HepG2 (cell line): ENCODE measurements around the gene ATP8B1. TPM values are rescaled to one million over a fixed set of nuclear protein-coding genes. Genes with fewer than 3 reads are reported as not detected.

ENCODE experiments used
- ATAC-seq: fragments of 200-7000 bp; cut with Tn5 transposase; 3 replicates; pipeline ENCODE4 v1.9.1; 2020; ENCODE audit warnings: mild to moderate bottlenecking, moderate library complexity
- BruUV-seq: library from RNA; stranded (reverse); fragments of 400-500 nt; replicated peaks from 2 replicates; lab custom pipeline; 2021; lab: Mats Ljungman, UMichigan
- CTCF ChIA-PET: fragments of 300-600 bp; formaldehyde crosslinking; extraction: SDS; loops from one replicate; lab custom pipeline; 2021; ENCODE audit warnings: low total read pairs, inconsistent platforms, low intra/inter-chr PET ratio; lab: Yijun Ruan, JAX
- POLR2A ChIA-PET: fragments of 350-600 bp; sonication (Branson Sonifier 250); formaldehyde crosslinking; loops from one replicate; lab custom pipeline; 2020; ENCODE audit warnings: antibody characterized with exemption, inconsistent platforms; lab: Yijun Ruan, JAX
- DNase-seq: peaks from one replicate; pipeline ENCODE4 v3.0.0-alpha.2; 2015; ENCODE audit warnings: low spot score
- FAIRE-seq: peaks from 3 replicates; lab custom pipeline; 2011; peaks lifted over from hg19 to GRCh38; lab: Jason Lieb, UNC
- H2AFZ ChIP-seq: one replicate; pipeline ENCODE4 v1.6.1; 2011; ENCODE audit warnings: low read length, inconsistent platforms
- H3K27ac ChIP-seq: fragments of 300-600 bp; 3 replicates; pipeline ENCODE4 v1.8.0; 2011; ENCODE audit warnings: mixed run types, mild to moderate bottlenecking, mixed read lengths, low read length, inconsistent platforms; ENCODE audit not compliant: insufficient read depth; ENCODE audit errors: extremely low read length
- H3K27me3 ChIP-seq, 2 experiments: fragments of 200-600 bp in 1 of 2; 2 replicates in 1 of 2; 3 replicates in 1 of 2; pipeline versions ENCODE4 v1.6.0 to v1.8.0; 2011; ENCODE audit warnings: low read length in 2 of 2, mild to moderate bottlenecking in 2 of 2, moderate library complexity in 2 of 2, inconsistent platforms in 1 of 2; ENCODE audit not compliant: insufficient read depth in 2 of 2, control insufficient read depth in 1 of 2
- H3K36me3 ChIP-seq, 2 experiments: fragments of 200-600 bp in 1 of 2; replicated peaks in 1 of 2; 2 replicates in 1 of 2; 3 replicates in 1 of 2; pipeline versions ENCODE4 v1.5.1 to v1.8.0; 2011; ENCODE audit warnings: low read length in 2 of 2, inconsistent platforms in 1 of 2; ENCODE audit not compliant: insufficient read depth in 2 of 2, control insufficient read depth in 1 of 2
- H3K4me1 ChIP-seq: 2 replicates; pipeline ENCODE4 v1.5.1; 2012; ENCODE audit warnings: low read length, inconsistent platforms; ENCODE audit not compliant: insufficient read depth
- H3K4me2 ChIP-seq: 2 replicates; pipeline ENCODE4 v1.6.0; 2011; ENCODE audit warnings: low read depth, low read length, inconsistent platforms
- H3K4me3 ChIP-seq, 3 experiments: fragments of 200-600 bp in 1 of 3; sonication (generic), shearing (Covaris generic) in 1 of 3; replicated peaks in 1 of 3; 2 replicates each; pipeline ENCODE4 v1.5.1; 2011 to 2016; ENCODE audit warnings: low read length in 3 of 3, inconsistent platforms in 2 of 3, low read depth in 2 of 3, mild to moderate bottlenecking in 2 of 3, control low read depth in 1 of 3, mixed read lengths in 1 of 3; ENCODE audit not compliant: insufficient read depth in 1 of 3
- H3K79me2 ChIP-seq: one replicate; pipeline ENCODE4 v1.6.1; 2011; ENCODE audit warnings: low read length, inconsistent platforms; ENCODE audit not compliant: insufficient read depth
- H3K9ac ChIP-seq: 2 replicates; pipeline ENCODE4 v1.6.0; 2011; ENCODE audit warnings: mild to moderate bottlenecking, low read depth, low read length, inconsistent platforms; ENCODE audit not compliant: insufficient read depth
- H3K9me3 ChIP-seq: 2 replicates; pipeline ENCODE4 v1.5.1; 2012; ENCODE audit warnings: mild to moderate bottlenecking, low read length
- H4K20me1 ChIP-seq: 2 replicates; pipeline ENCODE4 v1.6.0; 2011; ENCODE audit warnings: inconsistent platforms, mild to moderate bottlenecking, low read length, moderate library complexity; ENCODE audit not compliant: insufficient read depth
- HDAC6 ChIP-seq: fragments of 200-600 bp; sonication (generic); IDR thresholded peaks from 2 replicates; pipeline ENCODE4 v1.7.0; 2017; ENCODE audit warnings: mild to moderate bottlenecking, antibody characterized with exemption, low read length, low read depth
- HNRNPLL ChIP-seq: fragments of 200-400 bp; formaldehyde crosslinking; IDR thresholded peaks from 2 replicates; pipeline ENCODE4 v1.6.1; 2017; ENCODE audit warnings: mild to moderate bottlenecking, low read depth, low read length; ENCODE audit not compliant: poor library complexity, severe bottlenecking
- KLF11 ChIP-seq: IDR thresholded peaks from 2 replicates; pipeline ENCODE4 v1.6.1; 2016; ENCODE audit warnings: missing compliant biosample characterization
- RXRB ChIP-seq: IDR thresholded peaks from 2 replicates; pipeline ENCODE4 v1.6.1; 2016; ENCODE audit warnings: borderline replicate concordance, missing genetic modification reagents, missing compliant biosample characterization
- SRY ChIP-seq: sonication (generic); formaldehyde crosslinking; IDR thresholded peaks from 2 replicates; pipeline ENCODE4 v1.8.0; 2022; ENCODE audit warnings: mild to moderate bottlenecking, missing genetic modification reagents
- U2AF2 ChIP-seq: fragments of 200-400 bp; formaldehyde crosslinking; IDR thresholded peaks from 2 replicates; pipeline ENCODE4 v1.6.1; 2017; ENCODE audit warnings: low read depth, mild to moderate bottlenecking, low read length
- ZNF274 ChIP-seq: sonication (generic); formaldehyde crosslinking; IDR thresholded peaks from 2 replicates; pipeline ENCODE4 v1.5.1; 2020; ENCODE audit warnings: mild to moderate bottlenecking, missing genetic modification reagents
- ZNF510 ChIP-seq: sonication (generic); formaldehyde crosslinking; IDR thresholded peaks from 2 replicates; pipeline ENCODE4 v1.4.0; 2020; ENCODE audit warnings: low read depth, mild to moderate bottlenecking, missing genetic modification reagents
- ZNF552 ChIP-seq: sonication (generic); formaldehyde crosslinking; IDR thresholded peaks from 2 replicates; pipeline ENCODE4 v1.9.0; 2022; ENCODE audit warnings: missing genetic modification reagents, mild to moderate bottlenecking, borderline replicate concordance
- ZNF761 ChIP-seq: sonication (generic); formaldehyde crosslinking; conservative IDR thresholded peaks from 2 replicates; pipeline ENCODE4 v1.4.0; 2020; ENCODE audit warnings: mild to moderate bottlenecking, missing genetic modification reagents
- ZNF841 ChIP-seq: sonication (generic); formaldehyde crosslinking; IDR thresholded peaks from 2 replicates; pipeline ENCODE4 v1.8.1; 2023; ENCODE audit warnings: missing genetic modification reagents, borderline replicate concordance
- WGBS: methylation state at CpG from one replicate; pipeline ENCODE4 v1.1.6; 2017; ENCODE audit warnings: low lambda C conversion rate; 5-methylcytosine and 5-hydroxymethylcytosine counted together
- in situ Hi-C: cut with HindIII; loops from 2 replicates; pipeline ENCODE4 v1.10.0; 2017; ENCODE audit warnings: low pct_unique_long_range_greater_than_20kb; ENCODE audit not compliant: extremely low pct_ligation_motif_present
- intact Hi-C: fragments of 100-400 bp; cut with micrococcal nuclease; formaldehyde crosslinking; loops from one replicate; pipeline ENCODE4 v1.10.0; 2022; ENCODE audit not compliant: unreplicated experiment
- polyA plus RNA-seq, 8 experiments: library from polyadenylated mRNA; depleted of rRNA in 3 of 8; stranded (reverse) in 7 of 8; unstranded in 1 of 8; fragments of >200 nt; fragmentation: Illumina TruSeq in 4 of 8; extraction: Trizol in 4 of 8; gene quantifications; 2 replicates each; pipeline versions ENCODE4 v1.2.1 to v1.2.3, GENCODE V29; 2011 to 2016; ENCODE audit warnings: low read depth in 4 of 8, missing spikeins in 1 of 8, mixed read lengths in 1 of 8; ENCODE audit not compliant: insufficient read depth in 1 of 8
- total RNA-seq, 5 experiments: library from RNA; depleted of rRNA; stranded (reverse); fragments of >200 nt; fragmentation: Illumina TruSeq; extraction: Trizol; gene quantifications; 2 replicates each; pipeline ENCODE4 v1.2.3, GENCODE V29; 2016; ENCODE audit warnings: low read depth in 1 of 5
- TF ChIP-seq, protein P1 (sequence below): sonication (generic); formaldehyde crosslinking; IDR thresholded peaks from 2 replicates; pipeline ENCODE4 v1.8.0; 2022; ENCODE audit warnings: mild to moderate bottlenecking, missing genetic modification reagents; ENCODE audit not compliant: insufficient replicate concordance
- TF ChIP-seq, protein P2 (sequence below): IDR thresholded peaks from 2 replicates; pipeline ENCODE4 v1.6.1; 2016; ENCODE audit warnings: low read depth, control low read depth
- TF ChIP-seq, protein P3 (sequence below): sonication (generic); formaldehyde crosslinking; IDR thresholded peaks from 2 replicates; pipeline ENCODE4 v1.5.1; 2020; ENCODE audit warnings: missing genetic modification reagents, mild to moderate bottlenecking, borderline replicate concordance
- TF ChIP-seq, protein P4 (sequence below): IDR thresholded peaks from 2 replicates; pipeline ENCODE4 v1.6.1; 2016; ENCODE audit warnings: low read depth
- TF ChIP-seq, protein P5 (sequence below): sonication (generic); formaldehyde crosslinking; IDR thresholded peaks from 2 replicates; pipeline ENCODE4 v1.8.0; 2022; ENCODE audit warnings: mild to moderate bottlenecking, missing genetic modification reagents

The ATP8B1 gene
- total and polyA plus RNA-seq, 2 of the 13 experiments (the other 11 are each of a cell fraction or from before 2014, with no cell fraction given): 2.8 to 4.0 TPM

DNA sequence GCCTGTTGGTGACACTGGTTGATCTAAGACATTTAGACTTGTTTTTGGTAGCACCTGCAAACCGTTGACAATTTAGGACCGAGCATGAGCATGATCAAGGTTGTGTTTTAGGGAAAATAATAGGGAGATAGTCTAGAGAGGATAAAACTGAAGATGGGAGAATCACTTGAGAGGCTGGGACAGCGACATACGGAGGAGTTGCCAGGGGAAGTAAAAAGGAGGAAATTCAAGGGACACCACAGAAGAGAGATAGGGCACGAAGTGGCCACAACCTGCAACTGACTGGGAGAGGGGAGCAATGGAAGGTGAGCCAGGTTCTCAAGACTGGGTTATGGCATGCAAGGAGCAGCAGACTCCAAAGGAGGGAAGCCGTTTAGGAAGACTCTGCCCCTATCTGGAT is 1.4 kb upstream of the ATP8B1 start:
- intact Hi-C loops: loop anchor here (10.0 kb wide), 1 partner anchor 50 kb away; no protein-coding TSS in a partner anchor
- H3K4me1 ChIP-seq: peaks cover 38% of the 10 kb centered on the region
- no TSS peak for BruUV-seq
- ATAC-seq (no peak), DNase-seq (no peak), FAIRE-seq (no peak)
- H2AFZ ChIP-seq: no peak overlapping the region
- no peak overlapping the region for H3K27ac ChIP-seq
- H3K4me2 ChIP-seq: no peak overlapping the region
- in situ Hi-C loops: no loop called here
- CTCF ChIA-PET: no interaction called here
- peaks cover 2 to 10% of the 10 kb centered on the region in 2 experiments; a peak in 2 of 5 replicates for H3K27me3 ChIP-seq
- no peaks in the 10 kb centered on the region for H3K9me3 ChIP-seq
- no peaks in the 10 kb centered on the region for H3K36me3 ChIP-seq
- WGBS: 58% methylated on average over 6 of the region's 6 CpGs
- POLR2A ChIA-PET: no interaction called here
- peaks cover 7% of the 10 kb centered on the region for H3K79me2 ChIP-seq
- no peaks in the 10 kb centered on the region for H4K20me1 ChIP-seq
- no peak overlapping the region for H3K4me3 ChIP-seq
- H3K9ac ChIP-seq: no peak overlapping the region
- TF ChIP-seq, protein P1, sequence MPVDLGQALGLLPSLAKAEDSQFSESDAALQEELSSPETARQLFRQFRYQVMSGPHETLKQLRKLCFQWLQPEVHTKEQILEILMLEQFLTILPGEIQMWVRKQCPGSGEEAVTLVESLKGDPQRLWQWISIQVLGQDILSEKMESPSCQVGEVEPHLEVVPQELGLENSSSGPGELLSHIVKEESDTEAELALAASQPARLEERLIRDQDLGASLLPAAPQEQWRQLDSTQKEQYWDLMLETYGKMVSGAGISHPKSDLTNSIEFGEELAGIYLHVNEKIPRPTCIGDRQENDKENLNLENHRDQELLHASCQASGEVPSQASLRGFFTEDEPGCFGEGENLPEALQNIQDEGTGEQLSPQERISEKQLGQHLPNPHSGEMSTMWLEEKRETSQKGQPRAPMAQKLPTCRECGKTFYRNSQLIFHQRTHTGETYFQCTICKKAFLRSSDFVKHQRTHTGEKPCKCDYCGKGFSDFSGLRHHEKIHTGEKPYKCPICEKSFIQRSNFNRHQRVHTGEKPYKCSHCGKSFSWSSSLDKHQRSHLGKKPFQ (CRISPR knock-in tag): no peak
- TF ChIP-seq, protein P2, sequence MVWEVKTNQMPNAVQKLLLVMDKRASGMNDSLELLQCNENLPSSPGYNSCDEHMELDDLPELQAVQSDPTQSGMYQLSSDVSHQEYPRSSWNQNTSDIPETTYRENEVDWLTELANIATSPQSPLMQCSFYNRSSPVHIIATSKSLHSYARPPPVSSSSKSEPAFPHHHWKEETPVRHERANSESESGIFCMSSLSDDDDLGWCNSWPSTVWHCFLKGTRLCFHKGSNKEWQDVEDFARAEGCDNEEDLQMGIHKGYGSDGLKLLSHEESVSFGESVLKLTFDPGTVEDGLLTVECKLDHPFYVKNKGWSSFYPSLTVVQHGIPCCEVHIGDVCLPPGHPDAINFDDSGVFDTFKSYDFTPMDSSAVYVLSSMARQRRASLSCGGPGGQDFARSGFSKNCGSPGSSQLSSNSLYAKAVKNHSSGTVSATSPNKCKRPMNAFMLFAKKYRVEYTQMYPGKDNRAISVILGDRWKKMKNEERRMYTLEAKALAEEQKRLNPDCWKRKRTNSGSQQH (CRISPR knock-in tag): no peak
- TF ChIP-seq ZNF510 (CRISPR knock-in tag) (no peak), ZNF274 (CRISPR knock-in tag) (no peak), U2AF2 (no peak), KLF11 (CRISPR knock-in tag) (no peak), SRY (CRISPR knock-in tag) (no peak), RXRB (no peak), HNRNPLL (no peak), ZNF841 (no peak), HDAC6 (no peak), ZNF552 (CRISPR knock-in tag) (no peak), ZNF761 (CRISPR knock-in tag) (no peak)
- TF ChIP-seq, protein P3, sequence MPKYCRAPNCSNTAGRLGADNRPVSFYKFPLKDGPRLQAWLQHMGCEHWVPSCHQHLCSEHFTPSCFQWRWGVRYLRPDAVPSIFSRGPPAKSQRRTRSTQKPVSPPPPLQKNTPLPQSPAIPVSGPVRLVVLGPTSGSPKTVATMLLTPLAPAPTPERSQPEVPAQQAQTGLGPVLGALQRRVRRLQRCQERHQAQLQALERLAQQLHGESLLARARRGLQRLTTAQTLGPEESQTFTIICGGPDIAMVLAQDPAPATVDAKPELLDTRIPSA: no peak
- TF ChIP-seq, protein P4, sequence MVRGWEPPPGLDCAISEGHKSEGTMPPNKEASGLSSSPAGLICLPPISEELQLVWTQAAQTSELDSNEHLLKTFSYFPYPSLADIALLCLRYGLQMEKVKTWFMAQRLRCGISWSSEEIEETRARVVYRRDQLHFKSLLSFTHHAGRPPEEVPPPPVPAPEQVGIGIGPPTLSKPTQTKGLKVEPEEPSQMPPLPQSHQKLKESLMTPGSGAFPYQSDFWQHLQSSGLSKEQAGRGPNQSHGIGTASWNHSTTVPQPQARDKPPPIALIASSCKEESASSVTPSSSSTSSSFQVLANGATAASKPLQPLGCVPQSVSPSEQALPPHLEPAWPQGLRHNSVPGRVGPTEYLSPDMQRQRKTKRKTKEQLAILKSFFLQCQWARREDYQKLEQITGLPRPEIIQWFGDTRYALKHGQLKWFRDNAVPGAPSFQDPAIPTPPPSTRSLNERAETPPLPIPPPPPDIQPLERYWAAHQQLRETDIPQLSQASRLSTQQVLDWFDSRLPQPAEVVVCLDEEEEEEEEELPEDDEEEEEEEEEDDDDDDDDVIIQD (CRISPR knock-in tag): no peak
- TF ChIP-seq, protein P5, sequence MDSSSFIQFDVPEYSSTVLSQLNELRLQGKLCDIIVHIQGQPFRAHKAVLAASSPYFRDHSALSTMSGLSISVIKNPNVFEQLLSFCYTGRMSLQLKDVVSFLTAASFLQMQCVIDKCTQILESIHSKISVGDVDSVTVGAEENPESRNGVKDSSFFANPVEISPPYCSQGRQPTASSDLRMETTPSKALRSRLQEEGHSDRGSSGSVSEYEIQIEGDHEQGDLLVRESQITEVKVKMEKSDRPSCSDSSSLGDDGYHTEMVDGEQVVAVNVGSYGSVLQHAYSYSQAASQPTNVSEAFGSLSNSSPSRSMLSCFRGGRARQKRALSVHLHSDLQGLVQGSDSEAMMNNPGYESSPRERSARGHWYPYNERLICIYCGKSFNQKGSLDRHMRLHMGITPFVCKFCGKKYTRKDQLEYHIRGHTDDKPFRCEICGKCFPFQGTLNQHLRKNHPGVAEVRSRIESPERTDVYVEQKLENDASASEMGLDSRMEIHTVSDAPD (CRISPR knock-in tag): no peak
